HepG2 (cell line): Measurements from ENCODE around the gene SLC38A2. TPM values are rescaled to one million over a fixed set of nuclear protein-coding genes. Genes with fewer than 3 reads are reported as not detected.

ENCODE experiments used
- ATAC-seq: fragments of 200-7000 bp; cut with Tn5 transposase; 3 replicates; pipeline ENCODE4 v1.9.1; 2020; ENCODE audit warnings: mild to moderate bottlenecking, moderate library complexity
- BruUV-seq: library from RNA; stranded (reverse); fragments of 400-500 nt; replicated peaks from 2 replicates; lab custom pipeline; 2021; lab: Mats Ljungman, UMichigan
- CTCF ChIA-PET: fragments of 300-600 bp; formaldehyde crosslinking; extraction: SDS; loops from one replicate; lab custom pipeline; 2021; ENCODE audit warnings: low total read pairs, inconsistent platforms, low intra/inter-chr PET ratio; lab: Yijun Ruan, JAX
- POLR2A ChIA-PET: fragments of 350-600 bp; sonication (Branson Sonifier 250); formaldehyde crosslinking; loops from one replicate; lab custom pipeline; 2020; ENCODE audit warnings: antibody characterized with exemption, inconsistent platforms; lab: Yijun Ruan, JAX
- DNase-seq: peaks from one replicate; pipeline ENCODE4 v3.0.0-alpha.2; 2015; ENCODE audit warnings: low spot score
- FAIRE-seq: peaks from 3 replicates; lab custom pipeline; 2011; peaks lifted over from hg19 to GRCh38; lab: Jason Lieb, UNC
- H2AFZ ChIP-seq: one replicate; pipeline ENCODE4 v1.6.1; 2011; ENCODE audit warnings: low read length, inconsistent platforms
- H3K27ac ChIP-seq: fragments of 300-600 bp; 3 replicates; pipeline ENCODE4 v1.8.0; 2011; ENCODE audit warnings: mixed run types, mild to moderate bottlenecking, mixed read lengths, low read length, inconsistent platforms; ENCODE audit not compliant: insufficient read depth; ENCODE audit errors: extremely low read length
- H3K27me3 ChIP-seq, 2 experiments: fragments of 200-600 bp in 1 of 2; 2 replicates in 1 of 2; 3 replicates in 1 of 2; pipeline versions ENCODE4 v1.6.0 to v1.8.0; 2011; ENCODE audit warnings: low read length in 2 of 2, mild to moderate bottlenecking in 2 of 2, moderate library complexity in 2 of 2, inconsistent platforms in 1 of 2; ENCODE audit not compliant: insufficient read depth in 2 of 2, control insufficient read depth in 1 of 2
- H3K36me3 ChIP-seq, 2 experiments: fragments of 200-600 bp in 1 of 2; replicated peaks in 1 of 2; 2 replicates in 1 of 2; 3 replicates in 1 of 2; pipeline versions ENCODE4 v1.5.1 to v1.8.0; 2011; ENCODE audit warnings: low read length in 2 of 2, inconsistent platforms in 1 of 2; ENCODE audit not compliant: insufficient read depth in 2 of 2, control insufficient read depth in 1 of 2
- H3K4me1 ChIP-seq: 2 replicates; pipeline ENCODE4 v1.5.1; 2012; ENCODE audit warnings: low read length, inconsistent platforms; ENCODE audit not compliant: insufficient read depth
- H3K4me2 ChIP-seq: 2 replicates; pipeline ENCODE4 v1.6.0; 2011; ENCODE audit warnings: low read depth, low read length, inconsistent platforms
- H3K4me3 ChIP-seq, 3 experiments: fragments of 200-600 bp in 1 of 3; sonication (generic), shearing (Covaris generic) in 1 of 3; replicated peaks in 1 of 3; 2 replicates each; pipeline ENCODE4 v1.5.1; 2011 to 2016; ENCODE audit warnings: low read length in 3 of 3, inconsistent platforms in 2 of 3, low read depth in 2 of 3, mild to moderate bottlenecking in 2 of 3, control low read depth in 1 of 3, mixed read lengths in 1 of 3; ENCODE audit not compliant: insufficient read depth in 1 of 3
- H3K79me2 ChIP-seq: one replicate; pipeline ENCODE4 v1.6.1; 2011; ENCODE audit warnings: low read length, inconsistent platforms; ENCODE audit not compliant: insufficient read depth
- H3K9ac ChIP-seq: 2 replicates; pipeline ENCODE4 v1.6.0; 2011; ENCODE audit warnings: mild to moderate bottlenecking, low read depth, low read length, inconsistent platforms; ENCODE audit not compliant: insufficient read depth
- H3K9me3 ChIP-seq: 2 replicates; pipeline ENCODE4 v1.5.1; 2012; ENCODE audit warnings: mild to moderate bottlenecking, low read length
- H4K20me1 ChIP-seq: 2 replicates; pipeline ENCODE4 v1.6.0; 2011; ENCODE audit warnings: inconsistent platforms, mild to moderate bottlenecking, low read length, moderate library complexity; ENCODE audit not compliant: insufficient read depth
- IRF9 ChIP-seq: sonication (generic); formaldehyde crosslinking; IDR thresholded peaks from 2 replicates; pipeline ENCODE4 v1.8.0; 2022; ENCODE audit warnings: missing genetic modification reagents, mild to moderate bottlenecking, borderline replicate concordance
- TEAD3 ChIP-seq: optimal IDR thresholded peaks from 2 replicates; pipeline ENCODE3; 2016; ENCODE audit warnings: borderline replicate concordance
- ZBTB33 ChIP-seq: sonication (generic); formaldehyde crosslinking; IDR thresholded peaks from 2 replicates; pipeline ENCODE4 v1.4.0; 2020; ENCODE audit warnings: missing genetic modification reagents
- WGBS: methylation state at CpG from one replicate; pipeline ENCODE4 v1.1.6; 2017; ENCODE audit warnings: low lambda C conversion rate; 5-methylcytosine and 5-hydroxymethylcytosine counted together
- in situ Hi-C: cut with HindIII; loops from 2 replicates; pipeline ENCODE4 v1.10.0; 2017; ENCODE audit warnings: low pct_unique_long_range_greater_than_20kb; ENCODE audit not compliant: extremely low pct_ligation_motif_present
- intact Hi-C: fragments of 100-400 bp; cut with micrococcal nuclease; formaldehyde crosslinking; loops from one replicate; pipeline ENCODE4 v1.10.0; 2022; ENCODE audit not compliant: unreplicated experiment
- polyA plus RNA-seq, 8 experiments: library from polyadenylated mRNA; depleted of rRNA in 3 of 8; stranded (reverse) in 7 of 8; unstranded in 1 of 8; fragments of >200 nt; fragmentation: Illumina TruSeq in 4 of 8; extraction: Trizol in 4 of 8; gene quantifications; 2 replicates each; pipeline versions ENCODE4 v1.2.1 to v1.2.3, GENCODE V29; 2011 to 2016; ENCODE audit warnings: low read depth in 4 of 8, missing spikeins in 1 of 8, mixed read lengths in 1 of 8; ENCODE audit not compliant: insufficient read depth in 1 of 8
- total RNA-seq, 5 experiments: library from RNA; depleted of rRNA; stranded (reverse); fragments of >200 nt; fragmentation: Illumina TruSeq; extraction: Trizol; gene quantifications; 2 replicates each; pipeline ENCODE4 v1.2.3, GENCODE V29; 2016; ENCODE audit warnings: low read depth in 1 of 5

Gene SLC38A2
- total and polyA plus RNA-seq, 2 of the 13 experiments (the other 11 are each of a cell fraction or from before 2014, with no cell fraction given) = 368 to 880 TPM

- TF ChIP-seq IRF9 (CRISPR knock-in tag) (no peak), ZBTB33 (CRISPR knock-in tag) (peak; percentile 13; the same call in 1 of the 2 replicates), TEAD3 (CRISPR knock-in tag) (peak; percentile 17)
- intact Hi-C loops (loop anchor here (5.0 kb wide), 2 partner anchors 98 to 303 kb away; no protein-coding TSS in a partner anchor), in situ Hi-C loops (loop anchor here (5.0 kb wide), 2 partner anchors 118 to 288 kb away; no protein-coding TSS in a partner anchor)
- WGBS = 54% methylated on average over 4 of the region's 4 CpGs
- FAIRE-seq (no peak), ATAC-seq (no peak), DNase-seq (no peak)
- Histone ChIP-seq H2AFZ (no peak overlapping the region), H4K20me1 (peaks cover 28% of the 10 kb centered on the region), H3K27ac (peak overlapping the region; percentile 92), H3K4me2 (peak overlapping the region; percentile 86), H3K9me3 (no peaks in the 10 kb centered on the region), H3K9ac (peak overlapping the region; percentile 98; the same call in 1 of the 2 replicates), H3K27me3 (peaks cover 0 to 3% of the 10 kb centered on the region in 2 experiments; a peak in 2 of 5 replicates), H3K79me2 (peaks cover 51% of the 10 kb centered on the region), H3K36me3 (peaks cover 9 to 19% of the 10 kb centered on the region in 2 experiments), H3K4me1 (peaks cover 50% of the 10 kb centered on the region), H3K4me3 (peak overlapping the region; percentile 60 to 96 (median 94); a peak in 4 of 6 replicates)
- BruUV-seq = no TSS peak
- CTCF ChIA-PET = no interaction called here
- POLR2A ChIA-PET = interaction anchor here (0.8 to 1.2 kb wide), 3 partner anchors 11 to 118 kb away, joined by 3 to 4 read pairs (median 3); no protein-coding TSS in a partner anchor
Measured at GRCh38 chr12:46374711-46375110, 2.1 kb upstream of the SLC38A2 start.
